Measurements from ENCODE around the gene SIAH2. TPM values are rescaled to one million over a fixed set of nuclear protein-coding genes. Genes with fewer than 3 reads are reported as not detected.

Gene SIAH2
- total and polyA plus RNA-seq, 2 of the 8 experiments (the other 6 are each of a cell fraction or from before 2014, with no cell fraction given) = 23.9 to 34.2 TPM

DNA sequence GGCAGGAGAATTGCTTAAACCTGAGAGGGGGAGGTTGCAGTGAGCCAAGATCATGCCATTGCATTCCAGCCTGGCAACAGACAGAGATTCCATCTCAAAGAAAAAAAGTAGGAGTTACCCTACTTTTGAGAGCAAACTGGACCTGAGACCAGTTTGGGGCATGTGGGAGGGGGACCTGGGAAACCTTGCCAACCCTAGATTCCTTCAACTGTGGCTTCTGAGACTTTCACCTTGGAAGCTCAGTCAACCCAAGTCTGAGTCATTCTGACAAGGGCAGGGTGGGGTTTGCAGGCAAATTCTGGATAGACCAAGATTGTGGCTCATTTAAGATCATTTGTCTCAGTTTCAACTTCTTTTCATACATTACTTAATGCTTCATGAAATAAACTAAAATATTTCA lies 23.8 kb upstream of the SIAH2 start:
- CTCF ChIA-PET (ENCODE audit: partially characterized antibody) = interaction anchor here (0.6 to 8.3 kb wide), 19 partner anchors 10 to 1925 kb away, joined by 3 to 104 read pairs (median 9); no protein-coding TSS in a partner anchor
- no peak for FAIRE-seq
- no peak overlapping the region for H2AK5ac ChIP-seq (ENCODE audit: low read depth, low read length)
- no peak for TF ChIP-seq KDM5A (IDR thresholded peaks at IDR 0.05; ENCODE audit: low read length)
- no peak for TF ChIP-seq POLR2AphosphoS5 (IDR thresholded peaks at IDR 0.05; ENCODE audit: low read depth, low read length)
- no peak for TF ChIP-seq CBX5 (IDR thresholded peaks at IDR 0.05; ENCODE audit: low read depth, low read length)
- TF ChIP-seq, protein P1, sequence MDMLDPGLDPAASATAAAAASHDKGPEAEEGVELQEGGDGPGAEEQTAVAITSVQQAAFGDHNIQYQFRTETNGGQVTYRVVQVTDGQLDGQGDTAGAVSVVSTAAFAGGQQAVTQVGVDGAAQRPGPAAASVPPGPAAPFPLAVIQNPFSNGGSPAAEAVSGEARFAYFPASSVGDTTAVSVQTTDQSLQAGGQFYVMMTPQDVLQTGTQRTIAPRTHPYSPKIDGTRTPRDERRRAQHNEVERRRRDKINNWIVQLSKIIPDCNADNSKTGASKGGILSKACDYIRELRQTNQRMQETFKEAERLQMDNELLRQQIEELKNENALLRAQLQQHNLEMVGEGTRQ (IDR thresholded peaks at IDR 0.05; ENCODE audit: low read length) = no peak
- no peak for TF ChIP-seq CHD2 (IDR thresholded peaks at IDR 0.05; ENCODE audit: low read length)
- TF ChIP-seq EZH2 (IDR thresholded peaks at IDR 0.05; ENCODE audit: low read depth, low read length, severe bottlenecking) = no peak
- no peak for TF ChIP-seq RAD21 (IDR thresholded peaks at IDR 0.05 in 1 of 2, conservative IDR thresholded peaks at IDR 0.05 in 1 of 2; ENCODE audit: low read depth in 2 of 2, low read length in 2 of 2)
- TF ChIP-seq GTF2F1 (IDR thresholded peaks at IDR 0.05; ENCODE audit: borderline replicate concordance, low read depth, low read length) = no peak
- no peak for TF ChIP-seq JUND (IDR thresholded peaks at IDR 0.05; ENCODE audit: low read length)
- TF ChIP-seq CTBP2 (IDR thresholded peaks at IDR 0.05; ENCODE audit: borderline replicate concordance, insufficient read depth, insufficient read length, low read length) = no peak
- TF ChIP-seq, protein P2, sequence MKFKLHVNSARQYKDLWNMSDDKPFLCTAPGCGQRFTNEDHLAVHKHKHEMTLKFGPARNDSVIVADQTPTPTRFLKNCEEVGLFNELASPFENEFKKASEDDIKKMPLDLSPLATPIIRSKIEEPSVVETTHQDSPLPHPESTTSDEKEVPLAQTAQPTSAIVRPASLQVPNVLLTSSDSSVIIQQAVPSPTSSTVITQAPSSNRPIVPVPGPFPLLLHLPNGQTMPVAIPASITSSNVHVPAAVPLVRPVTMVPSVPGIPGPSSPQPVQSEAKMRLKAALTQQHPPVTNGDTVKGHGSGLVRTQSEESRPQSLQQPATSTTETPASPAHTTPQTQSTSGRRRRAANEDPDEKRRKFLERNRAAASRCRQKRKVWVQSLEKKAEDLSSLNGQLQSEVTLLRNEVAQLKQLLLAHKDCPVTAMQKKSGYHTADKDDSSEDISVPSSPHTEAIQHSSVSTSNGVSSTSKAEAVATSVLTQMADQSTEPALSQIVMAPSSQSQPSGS (IDR thresholded peaks at IDR 0.05; ENCODE audit: low read length) = no peak
- TF ChIP-seq, protein P3, sequence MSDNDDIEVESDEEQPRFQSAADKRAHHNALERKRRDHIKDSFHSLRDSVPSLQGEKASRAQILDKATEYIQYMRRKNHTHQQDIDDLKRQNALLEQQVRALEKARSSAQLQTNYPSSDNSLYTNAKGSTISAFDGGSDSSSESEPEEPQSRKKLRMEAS (IDR thresholded peaks at IDR 0.05) = no peak

More for the DNA sequence above, 23.8 kb upstream of the SIAH2 start:
- H3K79me2 ChIP-seq (ENCODE audit: control insufficient read depth in 1 of 2, insufficient read depth in 2 of 2, low read length in 2 of 2) = no peaks in the 10 kb centered on the region
- no peak overlapping the region for H2BK12ac ChIP-seq (ENCODE audit: low read depth, low read length)
- H3K4ac ChIP-seq (replicated peaks; ENCODE audit: insufficient read length, low read depth, low read length) = no peak overlapping the region
- no peak overlapping the region for H3K4me3 ChIP-seq (ENCODE audit: extremely low read depth in 1 of 4, insufficient read depth in 2 of 4, low read depth in 3 of 4, low read length in 4 of 4)
- no peak overlapping the region for H2BK120ac ChIP-seq (replicated peaks; ENCODE audit: low read depth, low read length)
- H3K23ac ChIP-seq (ENCODE audit: insufficient read length) = no peak overlapping the region
- H3K56ac ChIP-seq (replicated peaks; ENCODE audit: insufficient read length, low read depth, low read length) = no peak overlapping the region
- H3K4me1 ChIP-seq (replicated peaks in 1 of 4; ENCODE audit: control insufficient read depth in 3 of 4, insufficient read depth in 4 of 4, low read length in 3 of 4) = no peaks in the 10 kb centered on the region
- no peak overlapping the region for H4K8ac ChIP-seq (ENCODE audit: extremely low read depth, insufficient read depth, low read length)
- DNase-seq (ENCODE audit: low read depth in 1 of 2, low spot score in 2 of 2) = no peak
- H4K20me1 ChIP-seq (replicated peaks in 1 of 2; ENCODE audit: control insufficient read depth in 1 of 2, insufficient read depth in 2 of 2, low read length in 2 of 2) = no peaks in the 10 kb centered on the region
- no peak overlapping the region for H2AFZ ChIP-seq (ENCODE audit: low read length)
- no peaks in the 10 kb centered on the region; the same call in 1 of the 2 replicates for H3K23me2 ChIP-seq (ENCODE audit: low read depth, low read length)
- no peak overlapping the region for H3K4me2 ChIP-seq (ENCODE audit: insufficient read depth in 1 of 2, low read depth in 2 of 2, low read length in 2 of 2)
- no peaks in the 10 kb centered on the region for H3K79me1 ChIP-seq (ENCODE audit: low read depth, low read length)
- H4K91ac ChIP-seq (replicated peaks; ENCODE audit: insufficient read length, low read length) = no peak overlapping the region
- no peak overlapping the region for H3K27ac ChIP-seq (ENCODE audit: low read depth, low read length)
- no peaks in the 10 kb centered on the region for H3K36me3 ChIP-seq (ENCODE audit: control insufficient read depth in 2 of 4, insufficient read depth in 4 of 4, low read length in 3 of 4)
- no peak overlapping the region for H3K9ac ChIP-seq (replicated peaks in 1 of 4; ENCODE audit: extremely low read depth in 1 of 4, low read depth in 3 of 4, low read length in 3 of 4)
- no peak overlapping the region for H2BK15ac ChIP-seq (ENCODE audit: low read length)
- H3K18ac ChIP-seq (ENCODE audit: extremely low read depth, low read length) = no peak overlapping the region
- H3K14ac ChIP-seq (ENCODE audit: insufficient read length) = no peak overlapping the region
- no peaks in the 10 kb centered on the region; a peak in 1 of 7 replicates for H3K27me3 ChIP-seq (replicated peaks in 1 of 4; ENCODE audit: control insufficient read depth in 3 of 4, extremely low read depth in 1 of 4, insufficient read depth in 3 of 4, low read length in 3 of 4)
- no peak overlapping the region for H4K5ac ChIP-seq (ENCODE audit: insufficient read length, low read depth, low read length)
- POLR2A ChIA-PET (ENCODE audit: partially characterized antibody) = no interaction called here
- H2BK20ac ChIP-seq (ENCODE audit: low read length) = no peak overlapping the region
- H2BK5ac ChIP-seq (ENCODE audit: low read depth, low read length) = no peak overlapping the region
- no peaks in the 10 kb centered on the region for H3K9me3 ChIP-seq (ENCODE audit: insufficient read depth in 2 of 2, low read depth in 1 of 2, low read length in 1 of 2)
